NK-92 treated with Interleukin-12 subunit alpha and Interleukin-12 subunit beta, amount 100 ng/mL, for 24 hours (cell line): ENCODE data around the gene PRM2.

Experiments used
- DNase-seq: peaks from one replicate; lab custom pipeline; 2025; lab: John Stamatoyannopoulos, UW

Gene PRM2

DNA sequence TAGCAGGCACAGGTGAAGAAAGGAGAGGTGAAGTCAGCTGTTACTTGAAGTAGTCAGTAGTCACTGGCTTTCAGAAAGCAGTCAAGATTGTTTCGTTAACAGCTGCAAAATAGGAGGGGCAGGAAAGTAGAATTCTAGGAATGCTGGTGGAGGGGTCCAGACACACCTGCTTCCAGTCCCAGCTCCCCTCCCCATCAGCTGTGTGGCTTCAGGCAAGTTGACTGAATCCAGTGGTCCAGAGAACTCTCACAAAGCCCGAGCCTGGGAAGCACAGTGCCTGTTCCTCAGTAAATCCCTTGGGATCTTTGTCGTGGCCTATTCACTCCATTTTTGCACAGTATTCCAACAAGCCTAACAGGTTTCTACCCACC lies 15.7 kb downstream of the PRM2 start:
- no peak for DNase-seq

DNA sequence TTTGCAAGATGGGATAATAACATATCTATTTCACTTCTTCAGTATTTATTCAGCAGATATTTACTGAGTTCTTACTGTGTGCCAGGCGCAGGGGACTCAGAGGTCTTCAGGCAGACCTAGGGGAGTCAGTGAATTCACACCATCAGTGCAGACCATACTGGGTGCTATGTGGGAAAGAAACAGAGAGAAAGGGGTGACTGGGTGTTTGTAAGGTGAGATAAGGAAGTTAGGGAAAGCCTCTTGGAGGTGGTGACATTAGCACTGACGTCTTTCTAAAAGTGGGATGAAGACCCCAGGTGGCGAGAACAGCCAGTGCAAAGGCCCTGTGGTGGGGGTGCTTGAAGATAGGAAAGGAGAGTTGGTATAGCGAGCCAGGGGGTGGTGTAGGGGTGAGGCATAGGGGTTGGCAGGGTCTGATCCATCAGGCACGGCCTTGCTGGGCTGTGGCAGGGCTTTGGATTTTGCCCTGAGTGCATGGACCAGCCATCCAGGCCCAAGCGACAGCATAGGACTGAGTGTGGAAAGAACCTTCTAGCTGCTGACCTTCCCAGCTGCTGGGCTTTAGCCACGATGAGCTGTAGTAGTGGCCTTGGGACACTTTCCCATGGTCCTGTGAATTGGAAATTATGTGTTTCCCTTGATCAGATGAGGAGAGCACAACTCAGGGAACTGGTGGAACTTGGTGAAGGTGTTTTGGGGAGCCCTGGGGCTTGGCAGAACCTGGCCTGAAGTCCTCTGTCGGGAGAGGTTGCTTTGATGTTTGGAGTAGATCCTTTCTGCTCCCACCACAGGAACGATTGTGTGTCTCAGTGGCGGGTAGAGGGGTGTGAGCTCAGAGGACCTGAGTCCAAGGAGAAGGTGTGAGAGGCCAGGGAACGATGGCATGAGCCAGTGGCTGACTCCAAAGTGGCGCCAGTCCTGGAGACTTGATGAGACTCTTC lies 16.4 kb downstream of the PRM2 start:
- no peak for DNase-seq

DNA sequence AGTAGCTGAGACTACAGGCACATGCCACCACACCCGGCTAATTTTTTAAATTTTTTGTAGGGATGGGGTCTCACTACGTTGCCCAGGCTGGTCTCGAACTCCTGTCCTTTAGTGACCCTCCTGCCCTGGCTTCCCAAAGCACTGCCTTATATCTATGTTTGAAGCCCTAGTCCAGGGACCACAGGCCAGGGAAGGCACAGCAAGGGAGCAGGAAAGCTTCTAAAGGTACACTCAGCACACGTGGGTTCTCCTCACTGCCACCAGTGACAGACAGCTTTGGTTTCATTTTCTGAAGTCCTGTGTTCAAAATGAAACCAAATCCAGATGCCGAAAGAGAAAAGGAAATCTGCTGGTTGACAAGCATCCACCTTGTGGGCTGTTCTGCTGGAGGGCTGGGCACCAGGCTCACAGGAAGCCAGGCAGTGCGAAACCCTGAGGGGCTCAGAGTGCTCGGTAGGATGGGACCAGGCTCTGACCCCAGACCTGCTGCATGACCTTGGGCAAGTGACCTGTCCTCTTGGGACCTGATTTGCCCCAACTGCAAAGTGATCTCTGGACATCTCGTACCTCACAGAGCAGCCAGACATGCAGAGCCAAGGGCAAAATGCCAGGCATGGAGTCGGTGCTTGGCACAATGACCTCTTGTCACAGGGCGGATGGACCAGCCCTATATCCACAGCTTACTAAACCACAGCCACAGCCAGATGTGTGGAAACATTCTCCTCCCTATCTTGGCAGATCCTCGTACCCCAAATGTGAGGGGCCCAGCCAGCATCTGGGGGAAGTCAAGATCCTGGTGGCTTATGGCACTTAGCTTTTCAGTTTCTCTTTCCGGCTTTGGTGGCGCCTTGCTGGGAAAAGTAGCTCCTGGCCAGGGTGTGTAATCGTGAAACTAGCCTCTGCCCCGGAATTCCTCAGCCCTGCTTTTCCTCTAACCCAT lies 17.5 kb downstream of the PRM2 start:
- DNase-seq = no peak

DNA sequence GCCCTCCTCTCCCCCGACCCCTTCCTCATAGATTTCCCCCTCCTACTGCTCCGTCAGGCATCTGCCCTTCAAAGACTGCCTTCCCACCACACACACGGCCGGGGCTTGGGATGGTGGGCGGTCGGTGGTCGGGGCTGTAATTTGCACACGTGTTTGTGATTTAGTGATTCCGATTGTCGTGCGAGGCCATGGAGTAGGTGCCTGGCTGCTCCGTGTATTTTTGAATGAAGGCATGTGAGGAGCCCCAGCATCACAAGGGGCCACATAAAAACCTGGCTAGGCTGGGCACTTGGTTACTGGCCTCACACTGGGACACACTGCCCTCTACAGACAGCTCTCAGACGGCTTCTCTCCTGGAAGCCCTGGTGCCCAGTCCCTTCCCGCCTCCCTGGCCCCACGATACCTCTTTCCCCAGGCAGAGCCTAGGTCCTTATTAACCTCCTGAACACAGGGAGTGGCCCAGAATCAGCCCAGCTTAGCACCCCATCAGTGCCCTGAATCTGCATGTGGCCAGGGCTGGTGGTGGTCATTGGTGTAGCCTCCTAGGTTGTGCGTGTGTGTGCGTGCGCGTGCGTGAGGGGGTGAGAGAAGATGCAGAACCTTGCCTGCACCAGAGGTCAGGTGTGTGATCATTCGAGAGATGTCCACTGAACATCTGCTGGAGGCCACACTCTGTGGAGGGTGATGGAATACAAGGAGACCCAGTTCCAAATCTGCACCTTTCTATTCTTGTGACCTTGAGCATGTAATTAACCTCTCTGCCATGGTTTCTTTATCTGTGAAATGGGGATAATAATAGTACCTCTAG lies 18.9 kb downstream of the PRM2 start:
- no peak for DNase-seq

DNA sequence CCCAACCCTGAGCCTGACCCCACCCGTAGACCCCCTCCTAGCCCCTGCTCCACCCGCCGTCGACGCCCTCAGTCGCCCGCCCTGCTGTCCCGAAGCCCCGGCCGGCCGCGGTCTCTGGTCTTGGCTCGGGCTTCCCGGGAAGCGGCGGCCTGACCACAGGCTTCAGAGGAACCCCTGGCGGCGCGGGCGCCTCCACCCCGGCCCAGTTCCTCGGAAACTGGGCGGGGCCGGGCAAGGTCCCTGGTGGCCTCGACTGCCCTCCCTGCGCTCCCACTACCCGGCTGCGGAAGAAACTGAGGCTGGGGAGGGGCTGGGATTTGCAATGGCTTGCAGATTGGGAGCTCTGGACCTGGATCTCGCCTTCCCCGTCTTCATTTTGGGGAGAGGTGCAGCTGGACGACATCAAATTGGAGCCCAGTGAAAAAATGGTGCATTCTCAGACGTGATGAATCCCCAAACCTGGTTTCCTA lies 19.6 kb downstream of the PRM2 start:
- DNase-seq = no peak

DNA sequence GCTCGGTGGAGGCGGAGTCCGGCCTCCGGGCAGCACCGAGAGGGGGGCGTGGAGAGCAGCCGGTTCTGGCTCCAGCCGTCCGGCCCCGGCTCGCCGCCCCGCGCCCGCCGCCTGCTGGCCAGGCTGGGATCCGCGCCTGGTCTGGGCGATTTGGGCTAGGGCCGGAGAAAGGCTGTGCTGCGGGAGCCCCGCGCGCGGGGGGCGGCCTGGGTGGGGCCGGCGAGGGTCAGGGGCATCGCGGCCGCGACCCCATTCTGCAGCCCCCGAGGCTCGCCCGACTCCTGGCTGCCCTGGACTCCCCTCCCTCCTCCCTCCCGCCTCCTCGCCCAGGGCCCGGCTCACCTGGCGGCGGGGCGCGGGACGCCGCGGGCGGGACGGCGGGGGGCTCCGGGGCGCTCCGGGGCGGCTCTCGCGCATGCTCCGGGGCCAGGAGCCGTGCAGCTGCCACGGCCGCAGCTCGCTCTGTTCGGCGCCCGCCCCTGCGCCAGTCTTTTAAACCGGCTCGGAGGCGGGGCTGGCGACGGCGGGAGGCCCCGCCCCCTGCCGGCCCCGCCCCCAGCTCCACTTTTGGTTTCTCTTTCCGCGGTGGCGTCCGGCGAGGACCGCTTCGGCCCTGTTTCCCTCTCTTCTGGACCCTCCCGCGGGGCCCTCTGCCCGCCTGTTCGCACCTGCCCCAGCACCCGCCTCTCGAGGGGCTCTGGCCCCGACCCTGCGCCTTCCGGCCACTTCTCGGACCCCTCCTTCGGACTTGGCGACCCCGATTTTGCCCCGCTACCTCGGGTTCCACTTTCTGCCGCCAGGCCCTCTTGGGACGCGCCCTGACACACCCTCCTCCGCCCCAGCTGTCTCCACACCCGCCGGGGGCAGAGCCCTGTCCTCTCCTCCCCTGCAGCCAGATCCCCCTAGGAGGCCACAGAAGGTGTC lies 20.3 kb downstream of the PRM2 start, which contains the start of gene SOCS1:
TSS of gene SOCS1 (minus strand) at position 468 of the 924 bp plus-strand sequence. CDS start 726 bp downstream, outside the sequence.
- peak; percentile 73 for DNase-seq

DNA sequence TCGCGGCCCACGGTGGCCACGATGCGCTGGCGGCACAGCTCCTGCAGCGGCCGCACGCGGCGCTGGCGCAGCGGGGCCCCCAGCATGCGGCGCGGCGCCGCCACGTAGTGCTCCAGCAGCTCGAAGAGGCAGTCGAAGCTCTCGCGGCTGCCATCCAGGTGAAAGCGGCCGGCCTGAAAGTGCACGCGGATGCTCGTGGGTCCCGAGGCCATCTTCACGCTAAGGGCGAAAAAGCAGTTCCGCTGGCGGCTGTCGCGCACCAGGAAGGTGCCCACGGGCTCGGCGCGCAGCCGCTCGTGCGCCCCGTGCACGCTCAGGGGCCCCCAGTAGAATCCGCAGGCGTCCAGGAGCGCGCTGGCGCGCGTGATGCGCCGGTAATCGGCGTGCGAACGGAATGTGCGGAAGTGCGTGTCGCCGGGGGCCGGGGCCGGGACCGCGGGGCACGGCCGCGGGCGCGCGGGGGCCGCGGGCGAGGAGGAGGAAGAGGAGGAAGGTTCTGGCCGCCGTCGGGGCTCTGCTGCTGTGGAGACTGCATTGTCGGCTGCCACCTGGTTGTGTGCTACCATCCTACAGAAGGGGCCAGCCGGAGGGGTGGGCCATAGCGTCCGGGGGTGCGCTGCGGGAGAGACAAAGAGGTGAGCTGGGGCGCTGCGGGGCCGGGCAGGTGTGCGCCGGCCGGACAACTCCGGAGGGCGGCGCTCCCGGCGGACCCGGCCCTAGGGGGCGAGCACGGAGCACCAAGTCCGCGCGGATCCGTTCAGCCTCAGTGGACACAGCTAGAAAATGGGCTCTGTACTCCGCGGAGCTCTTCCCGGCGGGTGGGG lies 21.2 kb downstream of the PRM2 start:
- DNase-seq = peak; percentile 32

DNA sequence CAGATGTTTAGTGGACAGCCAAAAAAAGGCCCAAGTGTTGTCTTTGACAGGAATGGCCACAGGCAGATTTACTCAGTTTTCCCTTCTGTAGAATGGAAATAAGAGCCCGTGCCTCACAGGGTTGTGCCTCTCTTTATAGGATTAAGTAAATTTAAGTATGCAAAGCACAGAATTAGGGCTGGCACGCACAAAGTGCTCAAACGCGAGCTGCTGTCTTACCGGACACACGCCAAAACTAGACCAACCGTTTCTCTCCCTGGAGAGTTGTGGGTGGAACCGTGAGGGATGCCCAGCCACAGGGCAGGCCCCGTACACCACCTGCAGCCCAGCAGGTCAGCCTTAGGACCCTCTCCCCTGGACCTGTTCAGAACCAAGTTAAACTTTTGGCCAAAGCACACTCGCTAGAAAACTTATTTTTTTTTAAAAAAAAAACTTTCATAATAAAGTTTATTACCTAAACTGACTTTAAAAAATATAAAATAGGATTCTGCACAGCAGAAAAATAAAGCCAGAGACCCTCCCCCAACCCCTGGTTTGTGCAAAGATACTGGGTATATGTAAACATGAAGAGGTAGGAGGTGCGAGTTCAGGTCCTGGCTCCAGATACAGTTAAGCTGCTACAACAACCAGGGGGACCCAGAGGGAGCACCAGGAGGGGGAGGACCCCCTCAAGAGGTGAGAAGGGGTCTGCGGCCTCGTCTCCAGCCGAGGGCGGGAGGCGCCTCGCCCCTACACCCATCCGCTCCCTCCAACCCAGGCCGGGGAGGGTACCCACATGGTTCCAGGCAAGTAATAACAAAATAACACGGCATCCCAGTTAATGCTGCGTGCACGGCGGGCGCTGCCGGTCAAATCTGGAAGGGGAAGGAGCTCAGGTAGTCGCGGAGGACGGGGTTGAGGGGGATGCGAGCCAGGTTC lies 22.0 kb downstream of the PRM2 start:
- no peak for DNase-seq

DNA sequence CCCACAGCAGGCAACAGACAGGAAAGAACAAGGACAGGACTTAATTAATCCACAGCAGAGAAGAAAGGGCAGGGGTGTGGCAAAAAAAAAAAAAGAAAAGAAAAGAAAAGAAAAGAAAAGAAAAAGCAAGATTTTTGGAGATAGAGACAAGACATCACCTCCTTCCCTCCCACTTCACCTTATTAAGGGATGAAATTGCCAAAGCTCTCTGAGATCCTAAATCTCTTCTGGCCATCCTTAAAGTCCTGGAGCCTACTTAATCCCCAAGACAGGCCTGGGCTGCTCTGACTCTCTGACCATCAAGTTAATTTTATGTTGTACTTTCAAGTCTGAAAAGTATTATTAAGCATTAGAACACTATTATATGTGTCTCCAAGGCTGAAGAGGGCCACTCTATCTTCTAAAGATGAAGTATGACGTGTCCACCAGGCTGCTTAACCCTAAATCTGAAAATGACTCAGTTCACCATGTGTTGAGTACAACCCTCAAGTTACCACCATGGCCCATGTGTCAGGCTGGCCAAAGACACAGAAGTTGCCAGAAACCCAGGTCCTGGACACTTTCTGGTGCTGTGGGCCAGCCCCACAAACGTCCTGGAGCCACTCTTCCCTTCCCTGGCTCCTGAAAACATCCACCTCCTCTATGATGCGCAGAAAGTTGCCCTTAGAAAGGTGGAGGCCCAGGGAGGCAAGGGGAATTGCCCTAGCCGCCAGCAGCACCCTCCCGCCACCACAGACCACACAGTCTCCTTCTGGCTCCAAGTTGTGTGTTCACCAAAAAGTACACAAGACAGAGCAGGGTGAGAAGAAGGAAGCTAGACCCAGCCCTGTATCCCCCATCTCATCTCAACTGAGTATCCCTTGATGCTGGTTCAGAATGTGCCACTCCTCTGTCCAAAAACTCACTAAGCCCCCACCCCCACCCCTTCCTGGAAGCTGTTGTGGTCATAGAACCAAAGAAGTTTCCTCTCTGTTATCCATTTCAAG lies 23.0 kb downstream of the PRM2 start:
- no peak for DNase-seq

DNA sequence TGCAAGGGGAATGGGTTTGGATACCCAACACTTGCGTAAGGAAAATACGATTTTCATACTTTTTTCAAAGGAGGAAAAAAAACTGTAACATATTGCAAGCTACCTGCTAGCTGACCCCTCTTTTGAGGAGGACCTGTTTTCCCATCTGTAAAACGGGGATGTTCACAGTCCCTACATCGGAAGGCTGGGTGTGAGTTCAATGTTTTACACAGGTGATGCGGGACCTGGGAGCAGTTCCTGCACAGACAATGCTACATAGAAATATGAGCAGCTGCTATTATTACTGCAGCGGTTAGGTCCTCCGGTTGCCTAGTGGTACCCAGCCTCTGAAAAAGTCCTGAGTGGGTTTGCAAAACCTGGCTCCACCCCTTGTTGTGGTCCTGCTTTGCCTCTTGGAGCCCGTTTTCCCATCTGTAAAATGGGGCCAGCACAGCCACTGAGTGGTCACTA lies 23.8 kb downstream of the PRM2 start:
- DNase-seq = no peak

DNA sequence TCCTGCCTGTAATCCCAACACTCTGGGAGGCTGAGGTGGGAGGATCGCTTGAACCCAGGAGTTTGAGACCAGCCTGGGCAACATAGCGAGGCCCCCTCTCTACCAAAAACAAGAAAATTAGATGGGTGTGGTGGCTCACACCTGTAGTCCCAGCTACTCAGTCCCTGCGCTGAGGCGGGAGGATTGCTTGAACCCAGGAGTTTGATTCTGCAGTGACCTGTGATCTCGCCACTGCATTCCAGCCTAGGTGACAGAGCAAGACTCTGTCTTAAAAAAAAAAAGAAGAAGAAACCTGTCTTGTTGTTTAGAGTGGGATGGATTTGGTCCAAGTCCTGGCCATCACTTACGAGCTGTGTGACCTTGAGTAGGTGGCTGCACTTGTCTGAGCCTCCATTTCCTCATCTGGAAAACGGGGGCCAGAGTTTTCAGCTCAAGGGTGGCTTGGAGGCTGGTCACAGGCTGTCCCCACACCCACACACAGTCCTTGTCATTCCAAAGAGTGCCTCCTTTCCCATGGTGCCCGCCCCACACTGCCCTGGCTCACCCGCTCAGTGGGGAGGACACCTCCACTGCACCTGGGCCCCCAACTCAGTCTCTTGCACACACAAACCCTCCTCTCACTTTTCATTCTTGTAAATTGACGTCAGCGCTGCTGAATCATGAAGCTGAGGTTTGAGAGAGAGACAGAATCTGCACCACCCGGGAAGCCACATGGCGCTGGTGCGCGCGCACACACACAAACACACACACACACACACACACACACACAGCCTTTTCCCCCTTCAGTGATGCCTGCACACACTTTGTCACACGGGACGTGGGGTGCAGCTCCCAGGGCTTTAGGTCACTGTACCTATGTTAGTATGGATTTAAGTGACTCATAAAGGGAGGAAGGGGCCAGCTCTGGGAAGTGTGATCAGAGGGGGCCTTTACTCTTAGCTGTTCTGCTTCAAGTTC lies 24.5 kb downstream of the PRM2 start:
- no peak for DNase-seq

DNA sequence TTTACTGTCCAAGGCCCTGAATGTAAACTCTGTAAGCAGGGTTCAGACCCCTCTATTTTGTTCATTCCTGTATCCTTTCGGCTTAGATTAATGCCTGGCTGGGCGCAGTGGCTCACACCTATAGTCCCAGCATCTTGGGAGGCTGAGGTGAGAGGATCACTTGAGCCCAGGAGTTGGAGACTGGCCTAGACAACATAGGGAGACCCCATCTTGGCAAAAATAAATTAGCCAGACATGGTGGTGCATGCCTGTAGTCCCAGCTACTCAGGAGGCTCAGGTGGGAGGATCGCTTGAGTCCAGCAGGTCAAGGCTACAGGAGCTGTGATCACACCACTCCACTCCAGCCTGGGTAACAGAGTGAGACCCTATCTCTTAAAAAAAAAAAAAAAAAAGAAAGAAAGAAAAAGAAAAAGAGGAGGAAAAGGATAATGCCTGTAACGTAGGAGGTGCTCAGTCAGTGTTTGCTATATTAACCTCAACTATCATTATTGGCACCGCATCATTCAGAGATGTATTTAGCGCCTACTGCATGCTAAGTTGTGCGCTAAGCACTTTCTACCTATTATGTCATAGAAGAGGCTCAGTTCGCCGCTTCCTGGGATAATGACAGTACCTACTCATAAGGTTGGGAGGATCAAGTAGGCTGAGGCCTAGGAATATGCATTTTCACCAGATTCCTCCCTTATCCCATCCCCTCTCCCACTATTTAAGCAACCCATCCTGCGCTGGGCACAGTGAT lies 25.3 kb downstream of the PRM2 start:
- no peak for DNase-seq

DNA sequence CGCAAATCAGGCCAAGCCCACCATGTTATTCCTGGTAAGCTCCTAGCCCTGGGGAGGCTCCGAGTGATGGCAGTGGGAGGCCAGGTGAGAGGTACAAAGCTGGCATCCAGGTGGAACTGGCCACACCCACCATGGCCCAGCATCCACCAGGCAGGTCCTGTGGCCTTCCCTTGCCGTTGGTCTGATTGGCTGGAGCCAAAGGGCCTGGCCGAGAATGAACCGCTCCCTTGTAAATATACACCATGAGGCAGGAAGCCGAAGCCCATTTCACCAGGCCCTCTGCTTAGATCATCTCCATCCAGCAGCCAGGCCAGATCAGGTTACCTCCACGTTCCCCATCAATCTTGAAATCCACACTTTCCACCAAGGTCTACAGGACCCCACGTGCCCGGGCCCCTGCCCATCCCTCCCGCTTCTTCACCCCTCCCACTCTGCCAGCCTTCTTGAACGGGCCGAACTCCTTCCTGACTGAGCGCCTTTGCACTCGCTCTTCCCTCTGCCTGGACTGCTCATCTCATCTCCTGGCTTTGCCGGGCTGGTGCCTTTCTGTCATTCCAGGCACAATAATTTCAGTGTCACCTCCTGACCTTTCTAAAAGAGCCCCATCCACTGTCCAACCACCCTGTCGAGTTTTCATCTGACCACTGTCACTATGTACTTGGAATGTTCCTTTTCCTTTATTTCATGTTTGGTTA lies 26.0 kb downstream of the PRM2 start:
- no peak for DNase-seq

DNA sequence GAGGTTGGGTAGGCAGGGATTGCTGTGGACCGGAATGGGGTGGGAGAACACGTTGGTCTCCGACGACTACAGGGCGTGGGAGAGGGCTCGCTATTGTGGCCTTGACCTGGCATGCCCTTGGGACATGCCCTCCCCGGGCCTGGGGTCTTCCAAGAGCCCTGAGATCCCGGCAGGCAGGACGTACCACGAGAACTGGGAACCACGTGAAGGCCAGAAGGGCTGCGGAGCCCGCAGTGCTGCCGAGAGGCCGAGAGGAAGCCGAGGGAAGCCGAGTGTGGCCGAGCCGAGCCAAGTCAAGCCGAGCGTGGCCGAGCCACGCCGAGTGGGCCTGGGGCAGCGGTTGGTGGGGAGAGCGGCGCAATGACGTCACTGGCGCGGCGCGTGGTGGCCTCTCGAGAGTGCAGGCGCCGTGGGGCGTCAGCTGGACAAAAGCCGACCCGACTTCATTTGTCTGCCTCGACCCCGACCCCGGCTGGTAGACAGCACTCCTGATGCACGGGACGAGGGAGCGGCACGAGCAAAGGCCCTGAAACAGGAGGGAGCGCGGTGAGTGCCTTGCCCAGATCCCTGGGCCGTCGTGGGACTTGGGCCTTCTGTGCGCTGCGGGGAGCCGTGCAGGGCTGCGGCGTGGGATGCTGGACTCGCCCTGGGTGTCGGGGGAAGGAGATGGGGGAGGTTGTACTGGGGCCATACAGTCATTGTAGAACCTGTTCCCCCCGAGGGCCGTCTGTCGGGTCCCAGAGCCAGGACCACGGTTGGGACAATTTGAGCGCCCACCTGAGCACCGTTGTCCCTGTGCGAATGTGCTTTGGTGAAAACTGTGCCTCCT lies 26.8 kb downstream of the PRM2 start:
- no peak for DNase-seq
